ENCODE data around the gene NIN.

The NIN gene

DNA sequence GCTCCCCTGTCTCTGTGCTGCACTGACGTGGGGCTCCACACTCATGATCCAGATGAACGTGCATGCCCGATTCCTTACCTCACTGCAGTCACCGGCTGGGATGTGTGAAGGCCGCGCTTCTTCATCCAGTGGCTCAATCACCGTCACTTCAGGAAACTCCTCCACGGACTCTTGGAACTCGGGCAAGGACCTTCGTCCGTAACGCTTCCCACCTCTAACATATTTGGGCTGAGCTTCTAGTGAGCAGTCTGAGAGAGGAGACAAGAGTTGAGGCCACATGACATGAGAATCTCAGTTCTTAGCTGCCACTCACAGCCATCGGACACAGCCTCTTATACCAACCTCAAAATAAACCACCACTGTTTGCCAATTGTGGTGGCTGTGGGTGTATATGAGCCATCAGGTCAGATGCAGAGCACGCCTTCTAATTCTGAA, 38.3 kb downstream of the NIN start:
- no peak for DNase-seq (ENCODE audit: low read depth in 3 of 3)

GRCh38 chr14:50792051-50792477, 38.9 kb downstream of the NIN start:
- DNase-seq (ENCODE audit: low read depth in 3 of 3): no peak

DNA sequence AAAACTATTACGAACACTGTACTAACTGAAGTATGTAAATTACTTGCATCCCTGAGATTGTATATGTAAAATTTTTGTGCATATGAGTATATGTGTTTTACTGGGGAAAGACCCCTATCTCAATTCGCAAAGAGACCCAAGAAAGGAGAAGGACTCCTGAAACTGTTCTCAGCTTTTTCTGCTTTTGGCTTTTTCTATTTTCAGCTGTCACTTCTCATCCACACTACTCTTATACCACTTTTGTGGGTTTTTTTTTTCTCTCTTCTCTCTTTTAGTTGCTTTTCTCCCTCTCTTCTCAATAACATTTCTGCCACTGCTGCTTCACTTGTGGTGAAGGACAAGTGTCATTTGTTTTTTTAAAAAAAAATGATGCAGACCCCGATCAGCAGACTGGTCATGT, 39.8 kb downstream of the NIN start:
- DNase-seq (ENCODE audit: low read depth in 3 of 3): no peak

DNA sequence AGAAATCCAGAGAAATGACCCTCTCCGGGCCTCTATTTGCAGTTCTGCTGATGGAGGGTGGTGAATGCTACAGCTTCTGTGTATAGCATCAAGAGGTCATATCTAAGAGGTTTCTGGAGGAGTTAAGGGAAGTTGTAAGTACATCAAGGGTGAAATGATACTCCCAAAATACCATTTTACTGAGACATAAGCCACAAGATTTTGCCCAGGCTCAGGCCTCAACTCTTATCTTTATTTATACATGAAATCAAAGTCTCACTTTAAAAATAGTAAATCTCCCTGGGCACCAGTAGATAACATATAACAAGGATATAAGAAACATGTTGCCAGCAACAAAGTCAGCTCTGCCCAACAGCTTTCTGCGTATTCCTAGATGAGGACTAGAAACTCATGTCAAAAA, 40.4 kb downstream of the NIN start:
- no peak for DNase-seq (ENCODE audit: low read depth in 3 of 3)

DNA sequence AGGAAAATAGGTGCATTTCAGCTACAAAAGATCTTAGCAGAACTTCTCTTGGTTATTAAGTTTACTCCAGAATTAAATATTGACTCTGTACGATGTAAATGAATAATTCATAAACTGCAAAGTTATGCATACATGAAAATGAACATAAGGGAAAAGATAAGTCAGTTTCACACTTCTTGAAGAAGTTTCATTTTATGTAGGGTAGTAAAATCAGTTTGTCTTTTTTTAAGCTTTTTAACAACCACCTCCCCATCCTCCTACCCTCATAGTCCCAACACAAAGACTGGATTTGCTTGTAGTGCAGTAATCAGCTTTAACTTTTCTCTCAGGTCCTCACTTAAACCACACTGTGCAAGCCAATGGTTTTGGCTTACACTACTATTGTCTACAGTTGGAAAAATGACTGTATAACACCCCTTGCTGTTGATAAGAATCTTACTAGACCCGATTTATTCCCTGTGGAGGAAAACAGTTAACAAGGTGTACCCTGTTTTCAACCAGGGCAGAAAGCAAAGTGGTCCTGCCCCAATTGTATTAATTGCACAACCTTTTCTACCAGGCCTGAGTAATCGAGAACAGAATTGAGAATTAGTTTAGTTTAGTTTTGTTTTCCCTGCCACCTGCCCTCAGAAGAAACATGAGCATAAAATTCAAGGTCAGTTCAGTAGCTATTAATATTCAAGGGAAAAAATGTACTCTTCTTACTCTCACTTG, 44.1 kb downstream of the NIN start:
- no peak for DNase-seq (ENCODE audit: low read depth in 3 of 3)

DNA sequence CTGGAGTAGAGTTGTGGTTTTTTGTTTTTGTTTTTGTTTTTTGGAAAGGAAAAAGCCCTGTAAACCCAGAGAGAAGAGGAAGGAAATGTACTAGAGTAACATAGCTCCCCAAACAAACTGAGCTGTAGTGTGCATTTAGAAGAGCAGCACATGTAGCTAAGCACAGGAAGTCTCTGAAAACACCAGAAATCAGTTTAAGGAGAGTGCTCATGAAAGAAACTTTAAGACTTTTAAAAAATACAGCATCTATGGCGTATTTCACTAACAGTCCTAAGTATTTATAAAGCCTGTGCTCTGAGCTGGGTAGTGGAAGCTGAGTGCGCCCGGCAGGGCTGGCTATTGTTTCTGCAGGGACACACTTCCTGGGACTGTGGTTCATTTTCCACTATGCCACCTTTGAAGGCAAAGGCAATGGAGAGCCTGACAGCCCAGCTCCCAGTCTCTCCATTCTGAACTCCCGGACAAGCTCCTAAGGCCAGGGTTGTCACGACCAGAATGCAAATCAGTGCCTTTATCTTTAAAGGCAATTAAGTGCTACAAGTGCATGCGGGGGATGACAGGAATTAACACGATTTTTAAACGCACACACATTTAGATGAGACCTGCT, 45.4 kb downstream of the NIN start:
- DNase-seq (ENCODE audit: low read depth in 3 of 3): no peak

GRCh38 chr14:50784683-50785456, 46.1 kb downstream of the NIN start:
- DNase-seq (ENCODE audit: low read depth in 3 of 3): no peak

DNA sequence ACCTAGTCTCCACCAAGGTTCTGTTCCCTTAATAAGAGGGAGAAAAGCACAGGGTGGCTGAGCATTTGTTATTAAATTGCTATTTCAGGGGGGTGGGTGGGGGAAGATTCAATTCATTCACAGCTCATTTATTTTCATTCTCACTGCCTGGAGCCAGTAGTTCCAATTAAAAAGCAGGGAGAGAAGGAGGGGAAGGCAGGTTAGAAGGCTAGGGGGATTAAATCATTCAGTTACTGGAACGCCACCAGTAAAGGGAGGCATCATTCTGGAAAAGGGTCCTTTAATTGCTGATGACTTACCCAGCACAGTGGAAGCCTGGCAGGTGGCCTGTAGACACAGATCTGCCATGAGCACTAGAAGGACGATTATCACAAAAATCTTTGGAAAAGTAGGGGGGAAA, 47.4 kb downstream of the NIN start:
- no peak for DNase-seq (ENCODE audit: low read depth in 3 of 3)

GRCh38 chr14:50780393-50780792, 50.6 kb downstream of the NIN start:
- DNase-seq (ENCODE audit: low read depth in 3 of 3): no peak

DNA sequence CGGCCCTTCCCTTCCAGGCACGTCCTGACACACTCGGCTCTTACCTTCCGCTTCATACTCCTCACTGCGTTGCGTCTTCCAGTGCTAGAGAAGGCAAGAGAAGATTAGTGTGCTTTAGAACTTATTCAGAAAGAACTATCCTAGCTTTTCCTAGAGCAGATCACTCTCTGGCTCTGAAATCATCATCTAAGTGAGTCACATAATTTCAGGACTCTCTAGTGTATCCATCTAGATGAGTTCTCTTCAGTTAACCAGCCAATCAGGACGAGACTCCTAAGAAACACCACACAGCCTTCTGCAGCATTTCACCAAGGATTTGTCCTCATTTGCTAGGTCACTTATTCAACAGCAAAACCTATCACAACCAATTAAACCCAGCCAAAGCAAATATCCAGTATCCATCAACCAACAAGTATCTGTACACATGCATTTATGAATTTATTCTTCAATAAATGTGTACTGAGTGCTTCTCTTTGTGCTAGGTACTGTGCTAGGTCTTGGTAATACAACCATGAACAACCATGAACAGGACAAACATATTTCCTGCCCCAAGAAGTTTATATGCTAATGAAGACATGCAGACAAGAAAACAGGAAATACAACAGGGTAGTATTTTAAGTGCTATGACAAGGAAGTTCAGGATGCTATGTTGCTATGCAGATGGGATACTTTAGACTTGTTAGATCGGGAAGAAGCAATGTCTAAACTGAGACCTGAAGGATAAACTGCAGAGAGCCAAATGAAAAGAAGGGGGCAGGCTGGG, 52.1 kb downstream of the NIN start:
- no peak for DNase-seq (ENCODE audit: low read depth in 3 of 3)

- no peak for DNase-seq (ENCODE audit: low read depth in 3 of 3)
Observed at GRCh38 chr14:50776522-50776921, 54.4 kb downstream of the NIN start.

- DNase-seq (ENCODE audit: low read depth in 3 of 3): no peak
Observed at GRCh38 chr14:50775357-50775756, 55.6 kb downstream of the NIN start.

DNA sequence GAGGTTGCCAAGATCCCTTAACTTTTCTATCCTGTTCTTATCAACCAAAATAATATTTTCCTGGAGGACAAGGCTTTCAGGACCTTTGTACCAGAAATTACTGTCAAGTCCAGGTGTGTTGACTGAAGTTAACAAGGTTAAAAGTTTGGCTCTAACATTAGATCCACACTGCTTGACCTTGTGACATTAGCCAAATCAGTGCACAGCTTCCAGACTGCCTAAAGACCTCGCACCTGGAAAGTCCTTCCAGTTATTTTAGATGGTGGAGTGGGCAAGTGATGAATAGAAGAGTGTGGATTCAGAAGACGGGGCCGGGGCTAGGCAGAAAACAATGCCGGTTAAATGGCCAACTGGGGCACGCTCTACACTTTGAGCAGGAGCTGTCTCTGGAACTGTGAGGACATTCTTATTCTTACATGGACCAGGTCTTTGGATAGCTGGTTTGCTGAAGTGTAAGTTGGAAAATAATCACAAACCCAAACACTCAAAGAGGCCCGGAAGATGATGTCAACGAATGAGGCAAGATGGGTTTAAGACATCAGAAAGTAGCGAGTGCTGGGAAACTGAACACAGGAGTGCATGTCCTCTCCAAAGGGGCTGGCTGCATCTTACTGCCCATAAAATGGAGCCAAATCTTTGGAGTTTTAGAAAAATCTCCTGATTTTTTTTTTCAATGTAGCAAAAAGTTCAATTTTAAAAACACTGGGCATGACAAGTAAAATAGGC, 56.3 kb downstream of the NIN start:
- no peak for DNase-seq (ENCODE audit: low read depth in 3 of 3)

- no peak for DNase-seq (ENCODE audit: low read depth in 3 of 3)
Observed at GRCh38 chr14:50773632-50774541, 57.1 kb downstream of the NIN start.

- DNase-seq (ENCODE audit: low read depth in 3 of 3): no peak
Observed at GRCh38 chr14:50772412-50772811, 58.5 kb downstream of the NIN start.

GRCh38 chr14:50770586-50770985, 60.4 kb downstream of the NIN start:
- no peak for DNase-seq (ENCODE audit: low read depth in 3 of 3)

GRCh38 chr14:50769863-50770500, 61.0 kb downstream of the NIN start:
- DNase-seq (ENCODE audit: low read depth in 3 of 3): no peak

GRCh38 chr14:50768680-50769079, 62.3 kb downstream of the NIN start:
- DNase-seq (ENCODE audit: low read depth in 3 of 3): no peak

GRCh38 chr14:50766338-50766886, 64.5 kb downstream of the NIN start:
- no peak for DNase-seq (ENCODE audit: low read depth in 3 of 3)
